IPS-15b (cell line): ENCODE data around the gene ASL.

Experiments used
- H3K27me3 ChIP-seq: one replicate; pipeline ENCODE4 v1.6.1; 2013; ENCODE audit warnings: low read length; ENCODE audit not compliant: control insufficient read depth, insufficient read depth
- H3K36me3 ChIP-seq: one replicate; pipeline ENCODE4 v1.6.1; 2013; ENCODE audit warnings: low read length; ENCODE audit not compliant: control insufficient read depth, insufficient read depth
- H3K4me1 ChIP-seq: one replicate; pipeline ENCODE4 v1.6.1; 2013; ENCODE audit warnings: mild to moderate bottlenecking, low read length; ENCODE audit not compliant: control insufficient read depth, insufficient read depth
- H3K4me3 ChIP-seq: one replicate; pipeline ENCODE4 v1.5.1; 2013; ENCODE audit warnings: low read depth, low read length
- H3K9ac ChIP-seq: one replicate; pipeline ENCODE4 v1.6.1; 2013; ENCODE audit warnings: low read depth, mild to moderate bottlenecking, low read length
- H3K9me3 ChIP-seq: one replicate; pipeline ENCODE4 v1.6.1; 2013; ENCODE audit warnings: mild to moderate bottlenecking, low read length; ENCODE audit not compliant: control insufficient read depth, insufficient read depth

Gene ASL

GRCh38 chr7:66138994-66139752, 63.6 kb downstream of the ASL start:
- H3K36me3 ChIP-seq, result peaks cover 12% of the 10 kb centered on the region
- H3K27me3 ChIP-seq, result no peaks in the 10 kb centered on the region
- H3K4me1 ChIP-seq, result no peaks in the 10 kb centered on the region
- no peak overlapping the region for H3K9ac ChIP-seq
- H3K9me3 ChIP-seq, result no peaks in the 10 kb centered on the region
- no peak overlapping the region for H3K4me3 ChIP-seq

- H3K9me3 ChIP-seq, result no peaks in the 10 kb centered on the region
- no peak overlapping the region for H3K9ac ChIP-seq
- H3K4me1 ChIP-seq, result no peaks in the 10 kb centered on the region
- no peak overlapping the region for H3K4me3 ChIP-seq
- peaks cover 12% of the 10 kb centered on the region for H3K36me3 ChIP-seq
- no peaks in the 10 kb centered on the region for H3K27me3 ChIP-seq
Observed at GRCh38 chr7:66140924-66141323, 65.3 kb downstream of the ASL start.

GRCh38 chr7:66142334-66142733, 66.7 kb downstream of the ASL start:
- Histone ChIP-seq H3K4me3 (no peak overlapping the region), H3K27me3 (no peaks in the 10 kb centered on the region), H3K9me3 (no peaks in the 10 kb centered on the region), H3K4me1 (no peaks in the 10 kb centered on the region), H3K9ac (no peak overlapping the region), H3K36me3 (peaks cover 6% of the 10 kb centered on the region)

- no peaks in the 10 kb centered on the region for H3K9me3 ChIP-seq
- H3K9ac ChIP-seq, result no peak overlapping the region
- no peaks in the 10 kb centered on the region for H3K27me3 ChIP-seq
- no peaks in the 10 kb centered on the region for H3K4me1 ChIP-seq
- peaks cover 6% of the 10 kb centered on the region for H3K36me3 ChIP-seq
- H3K4me3 ChIP-seq, result no peak overlapping the region
Observed at GRCh38 chr7:66142996-66143395, 67.4 kb downstream of the ASL start.
